Pancreas (tissue), 10 donors: ENCODE results near the gene ACTN3. TPM values are rescaled to one million over a fixed set of nuclear protein-coding genes. Genes with fewer than 3 reads are reported as not detected.

Experiments
- ATAC-seq, 4 donors: fragments of 200-7000 bp; cut with Tn5 transposase; one replicate each; pipeline versions ENCODE4 v1.8.0 to v1.9.1; 2020; ENCODE audit warnings: mild to moderate bottlenecking in 4 of 4, moderate library complexity in 4 of 4
- DNase-seq, 6 donors: peaks; one replicate each; pipeline ENCODE4 v3.0.0-alpha.2; 2020
- FAIRE-seq: peaks from 2 replicates; lab custom pipeline; 2012; peaks lifted over from hg19 to GRCh38; lab: Jason Lieb, UNC
- H3K27ac ChIP-seq, 4 donors: fragments of 200-600 bp; sonication (generic); 1 replicate in 3 of 4; 2 replicates in 1 of 4; pipeline versions ENCODE4 v1.5.0 to v1.8.0; 2020
- H3K27me3 ChIP-seq, 4 donors: fragments of 200-600 bp; one replicate each; pipeline ENCODE4 v1.8.0; 2021
- H3K36me3 ChIP-seq, 3 donors: fragments of 200-600 bp; sonication (generic) in 1 of 3; one replicate each; pipeline versions ENCODE4 v1.5.0 to v1.8.0; 2020 to 2021
- H3K4me1 ChIP-seq, 3 donors: fragments of 200-600 bp; one replicate each; pipeline ENCODE4 v1.8.0; 2021
- H3K4me3 ChIP-seq, 4 donors: fragments of 200-600 bp; sonication (generic) in 2 of 4; one replicate each; pipeline versions ENCODE4 v1.5.0 to v1.8.0; 2020 to 2021
- H3K9me3 ChIP-seq, 4 donors: fragments of 200-600 bp; one replicate each; pipeline ENCODE4 v1.8.0; 2021
- WGBS, 2 donors: extraction: QIAGEN DNeasy Blood & Tissue Kit; methylation state at CpG; one replicate each; pipeline ENCODE4 v1.1.7; 2013; 5-methylcytosine and 5-hydroxymethylcytosine counted together
- intact Hi-C, 3 donors: fragments of 100-400 bp; cut with DNase I; formaldehyde crosslinking; loops; one replicate each; pipeline versions ENCODE4 v1.11.1 to v1.14.2; 2022
- polyA plus RNA-seq, 2 donors: library from polyadenylated mRNA; stranded (reverse); fragments of 200-250 nt; gene quantifications; one replicate each; pipeline ENCODE4 v1.2.3, GENCODE V29; 2013
- total RNA-seq, 6 donors: library from RNA; stranded (reverse); fragmentation: NEBNext Ultra II Directional in 4 of 6; extraction: Animal tissue kit (Norgen Biotek cat#: 25700) in 4 of 6; gene quantifications; one replicate each; pipeline versions ENCODE4 v1.2.1 to v1.2.4, GENCODE V29; 2021 to 2023
- TF ChIP-seq, protein P1 (sequence below), 4 donors: fragments of 200-600 bp; sonication (generic) in 3 of 4; IDR thresholded peaks; one replicate each; pipeline versions ENCODE4 v1.5.0 to v1.8.0; 2021; ENCODE audit warnings: antibody characterized with exemption in 4 of 4
- donor health status: healthy with polysubstance abuse.
- donor health status: DM: no; HTN: no; CAD: no; lungs with moderate emphysema.
- donor health status: DM: no; HTN: no; CAD: no.
- donor health status: control.
- donor health status: control.
- donor health status: Bipolar disorder and iron deficiency.
- donor health status: DM: yes; HTN: yes; CAD: no.
- donor health status: DM: no; HTN: no; CAD: no.
- donor health status: DM: no; HTN: no; CAD: no.
- donor health status: DM: yes; HTN: yes; CAD: no.

ACTN3 gene
- total and polyA plus RNA-seq, 8 donors = 0.05 to 0.15 TPM; not detected in 6

DNA sequence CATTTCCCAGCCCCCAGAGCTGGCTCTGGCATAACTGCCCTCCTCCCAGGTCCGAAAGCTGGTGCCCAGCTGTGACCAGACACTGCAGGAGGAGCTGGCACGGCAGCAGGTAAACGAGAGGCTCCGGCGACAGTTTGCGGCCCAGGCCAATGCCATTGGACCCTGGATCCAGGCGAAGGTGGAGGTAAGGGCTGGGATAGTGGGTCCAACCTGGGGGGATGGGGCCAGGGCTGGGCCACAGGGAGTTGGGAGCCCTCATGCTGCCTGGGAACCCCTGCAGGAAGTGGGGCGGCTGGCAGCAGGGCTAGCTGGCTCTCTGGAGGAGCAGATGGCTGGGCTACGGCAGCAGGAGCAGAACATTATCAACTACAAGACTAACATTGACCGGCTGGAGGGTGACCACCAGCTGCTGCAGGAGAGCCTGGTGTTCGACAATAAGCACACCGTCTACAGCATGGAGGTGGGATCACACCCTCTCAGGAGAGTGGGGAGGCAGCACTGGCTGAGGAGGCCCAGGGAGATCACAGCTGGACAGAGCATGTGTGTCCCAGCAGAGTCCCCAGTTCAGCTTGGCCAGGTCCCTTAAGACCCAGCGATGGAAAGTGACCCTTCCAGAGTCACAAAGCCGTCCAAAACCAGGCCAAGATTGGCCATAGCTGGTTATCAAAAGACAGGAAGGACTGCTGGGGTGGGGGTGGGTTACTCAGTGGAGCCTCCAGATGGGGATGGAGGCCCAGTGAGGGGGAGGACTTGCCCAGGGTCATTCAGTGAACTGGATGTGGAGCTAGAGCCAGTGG, 14.7 kb downstream of the ACTN3 start:
- H3K36me3 ChIP-seq = no peaks in the 10 kb centered on the region
- DNase-seq = peak in 1 of 6 donors; percentile 59
- 70 to 76% methylated on average over 14 of the region's 14 CpGs for WGBS, 2 donors
- H3K27me3 ChIP-seq = no peaks in the 10 kb centered on the region
- TF ChIP-seq, protein P1, sequence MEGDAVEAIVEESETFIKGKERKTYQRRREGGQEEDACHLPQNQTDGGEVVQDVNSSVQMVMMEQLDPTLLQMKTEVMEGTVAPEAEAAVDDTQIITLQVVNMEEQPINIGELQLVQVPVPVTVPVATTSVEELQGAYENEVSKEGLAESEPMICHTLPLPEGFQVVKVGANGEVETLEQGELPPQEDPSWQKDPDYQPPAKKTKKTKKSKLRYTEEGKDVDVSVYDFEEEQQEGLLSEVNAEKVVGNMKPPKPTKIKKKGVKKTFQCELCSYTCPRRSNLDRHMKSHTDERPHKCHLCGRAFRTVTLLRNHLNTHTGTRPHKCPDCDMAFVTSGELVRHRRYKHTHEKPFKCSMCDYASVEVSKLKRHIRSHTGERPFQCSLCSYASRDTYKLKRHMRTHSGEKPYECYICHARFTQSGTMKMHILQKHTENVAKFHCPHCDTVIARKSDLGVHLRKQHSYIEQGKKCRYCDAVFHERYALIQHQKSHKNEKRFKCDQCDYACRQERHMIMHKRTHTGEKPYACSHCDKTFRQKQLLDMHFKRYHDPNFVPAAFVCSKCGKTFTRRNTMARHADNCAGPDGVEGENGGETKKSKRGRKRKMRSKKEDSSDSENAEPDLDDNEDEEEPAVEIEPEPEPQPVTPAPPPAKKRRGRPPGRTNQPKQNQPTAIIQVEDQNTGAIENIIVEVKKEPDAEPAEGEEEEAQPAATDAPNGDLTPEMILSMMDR (IDR thresholded peaks at IDR 0.05) = no peak
- H3K4me1 ChIP-seq = peaks cover 0 to 5% (median 0%) of the 10 kb centered on the region in 3 donors
- H3K27ac ChIP-seq = no peak overlapping the region
- no peak for FAIRE-seq
- H3K9me3 ChIP-seq = no peaks in the 10 kb centered on the region
- no peak for ATAC-seq
- intact Hi-C loops = no loop called here
- no peak overlapping the region for H3K4me3 ChIP-seq

DNA sequence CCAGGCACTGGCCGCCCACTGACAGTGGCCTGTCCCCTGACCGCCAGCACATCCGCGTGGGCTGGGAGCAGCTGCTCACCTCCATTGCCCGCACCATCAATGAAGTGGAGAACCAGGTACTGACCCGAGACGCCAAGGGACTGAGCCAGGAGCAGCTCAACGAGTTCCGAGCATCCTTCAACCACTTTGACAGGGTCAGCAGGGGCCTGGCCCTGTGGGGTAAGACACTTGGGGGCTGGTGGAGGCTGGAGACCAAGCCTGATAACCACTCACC, 15.2 kb downstream of the ACTN3 start:
- WGBS, 2 donors = 83 to 92% methylated on average over 9 of the region's 9 CpGs

DNA sequence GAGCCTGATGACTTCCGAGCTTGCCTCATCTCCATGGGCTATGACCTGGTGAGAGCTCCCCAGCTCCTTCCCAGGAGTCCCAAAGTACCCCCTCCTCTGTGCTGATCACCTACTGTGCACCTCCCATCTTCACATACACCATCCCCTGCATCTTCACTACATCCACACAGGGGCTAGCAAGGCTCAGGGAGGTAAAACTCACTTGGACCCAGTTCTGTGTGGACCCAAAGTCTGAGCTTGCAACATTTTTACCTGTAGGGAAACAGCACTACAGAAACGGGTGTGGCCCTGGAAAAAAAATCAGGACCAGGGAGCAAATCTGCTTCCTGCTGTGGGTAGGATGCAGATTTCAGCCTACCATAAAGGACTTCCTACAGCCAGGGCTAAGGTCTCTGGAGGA, 15.6 kb downstream of the ACTN3 start:
- Histone ChIP-seq H3K4me3 (no peak overlapping the region), H3K27me3 (no peaks in the 10 kb centered on the region), H3K9me3 (no peaks in the 10 kb centered on the region), H3K36me3 (no peaks in the 10 kb centered on the region), H3K27ac (no peak overlapping the region), H3K4me1 (peaks cover 0 to 5% (median 0%) of the 10 kb centered on the region in 3 donors)
- TF ChIP-seq, protein P1 (IDR thresholded peaks at IDR 0.05) = no peak
- DNase-seq = no peak
- intact Hi-C loops = no loop called here
- 61 to 79% methylated on average over 2 of the region's 2 CpGs for WGBS, 2 donors
- FAIRE-seq = no peak
- ATAC-seq = no peak

More for the DNA sequence above, 15.2 kb downstream of the ACTN3 start:
- TF ChIP-seq, protein P1 (IDR thresholded peaks at IDR 0.05) = no peak
- DNase-seq (no peak), FAIRE-seq (no peak), ATAC-seq (no peak)
- intact Hi-C loops = no loop called here
- Histone ChIP-seq H3K27ac (no peak overlapping the region), H3K27me3 (no peaks in the 10 kb centered on the region), H3K4me1 (peaks cover 0 to 5% (median 0%) of the 10 kb centered on the region in 3 donors), H3K36me3 (no peaks in the 10 kb centered on the region), H3K9me3 (no peaks in the 10 kb centered on the region), H3K4me3 (no peak overlapping the region)

DNA sequence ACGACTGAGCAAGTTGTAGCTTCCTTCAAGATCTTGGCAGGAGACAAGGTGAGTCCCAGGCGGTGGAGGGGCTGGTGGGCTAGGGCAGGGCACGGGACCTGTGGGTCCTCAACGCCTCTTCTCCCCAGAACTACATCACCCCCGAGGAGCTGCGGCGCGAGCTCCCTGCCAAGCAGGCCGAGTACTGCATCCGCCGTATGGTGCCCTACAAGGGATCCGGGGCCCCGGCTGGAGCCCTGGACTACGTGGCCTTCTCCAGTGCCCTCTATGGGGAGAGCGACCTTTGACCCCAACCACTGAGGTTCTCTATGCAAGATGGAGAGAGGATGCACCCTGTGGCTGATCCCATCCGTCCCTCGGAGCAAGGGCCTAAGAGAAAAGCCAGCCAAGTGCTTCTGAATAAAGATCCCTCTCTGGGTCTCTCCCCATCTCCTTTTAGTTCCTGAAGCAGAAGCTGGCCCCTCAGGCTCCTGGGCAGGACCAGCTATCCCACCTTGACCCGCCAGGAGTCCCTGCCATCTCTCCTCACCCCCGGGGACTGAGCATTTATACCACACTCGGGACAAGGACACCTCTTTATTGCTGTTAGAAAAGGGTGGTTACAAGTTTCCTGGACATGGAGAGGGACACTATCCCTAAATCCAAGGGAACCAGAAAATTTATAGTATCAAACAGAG, 16.3 kb downstream of the ACTN3 start:
- DNase-seq (peak in 1 of 6 donors; percentile 49), FAIRE-seq (no peak), ATAC-seq (no peak)
- no peak overlapping the region for H3K27ac ChIP-seq
- intact Hi-C loops = no loop called here
- TF ChIP-seq, protein P1 (IDR thresholded peaks at IDR 0.05) = no peak
- peaks cover 0 to 8% (median 0%) of the 10 kb centered on the region in 3 donors for H3K4me1 ChIP-seq
- H3K4me3 ChIP-seq = no peak overlapping the region
- no peaks in the 10 kb centered on the region for H3K27me3 ChIP-seq
- no peaks in the 10 kb centered on the region for H3K36me3 ChIP-seq
- 86 to 88% methylated on average over 20 of the region's 20 CpGs for WGBS, 2 donors
- no peaks in the 10 kb centered on the region for H3K9me3 ChIP-seq

DNA sequence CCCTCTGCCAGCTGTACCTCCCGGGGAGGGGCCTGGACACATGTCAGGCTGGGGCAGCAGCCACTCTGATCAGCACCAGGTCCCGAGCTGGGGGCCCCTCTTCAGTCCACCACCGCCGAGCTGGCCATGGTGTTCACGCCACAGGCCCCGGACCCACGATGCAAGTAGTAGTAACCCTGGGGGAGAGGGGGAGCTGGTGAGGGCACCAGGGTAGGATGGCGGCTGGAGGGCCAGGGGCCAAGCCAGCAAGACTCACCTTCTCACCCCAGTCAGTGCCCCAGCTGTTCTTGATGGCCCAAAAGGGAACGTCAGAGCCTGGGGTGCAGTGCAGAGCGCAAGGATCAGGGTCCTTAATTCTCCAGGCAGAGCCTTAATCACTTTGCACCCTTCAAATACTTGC, 17.1 kb downstream of the ACTN3 start:
- ATAC-seq = no peak
- 86 to 96% methylated on average over 10 of the region's 10 CpGs for WGBS, 2 donors
- Histone ChIP-seq H3K27ac (no peak overlapping the region), H3K27me3 (no peaks in the 10 kb centered on the region), H3K4me1 (peaks cover 0 to 8% (median 0%) of the 10 kb centered on the region in 3 donors), H3K9me3 (no peaks in the 10 kb centered on the region), H3K4me3 (no peak overlapping the region), H3K36me3 (no peaks in the 10 kb centered on the region)
- no peak for DNase-seq
- intact Hi-C loops = no loop called here
- FAIRE-seq = no peak
- TF ChIP-seq, protein P1 (IDR thresholded peaks at IDR 0.05) = no peak
